ENCODE measurements around the gene ARHGAP33. TPM values are rescaled to one million over a fixed set of nuclear protein-coding genes. Genes with fewer than 3 reads are reported as not detected.

ARHGAP33 gene
- total RNA-seq, 1 donor = 2.2 TPM

DNA sequence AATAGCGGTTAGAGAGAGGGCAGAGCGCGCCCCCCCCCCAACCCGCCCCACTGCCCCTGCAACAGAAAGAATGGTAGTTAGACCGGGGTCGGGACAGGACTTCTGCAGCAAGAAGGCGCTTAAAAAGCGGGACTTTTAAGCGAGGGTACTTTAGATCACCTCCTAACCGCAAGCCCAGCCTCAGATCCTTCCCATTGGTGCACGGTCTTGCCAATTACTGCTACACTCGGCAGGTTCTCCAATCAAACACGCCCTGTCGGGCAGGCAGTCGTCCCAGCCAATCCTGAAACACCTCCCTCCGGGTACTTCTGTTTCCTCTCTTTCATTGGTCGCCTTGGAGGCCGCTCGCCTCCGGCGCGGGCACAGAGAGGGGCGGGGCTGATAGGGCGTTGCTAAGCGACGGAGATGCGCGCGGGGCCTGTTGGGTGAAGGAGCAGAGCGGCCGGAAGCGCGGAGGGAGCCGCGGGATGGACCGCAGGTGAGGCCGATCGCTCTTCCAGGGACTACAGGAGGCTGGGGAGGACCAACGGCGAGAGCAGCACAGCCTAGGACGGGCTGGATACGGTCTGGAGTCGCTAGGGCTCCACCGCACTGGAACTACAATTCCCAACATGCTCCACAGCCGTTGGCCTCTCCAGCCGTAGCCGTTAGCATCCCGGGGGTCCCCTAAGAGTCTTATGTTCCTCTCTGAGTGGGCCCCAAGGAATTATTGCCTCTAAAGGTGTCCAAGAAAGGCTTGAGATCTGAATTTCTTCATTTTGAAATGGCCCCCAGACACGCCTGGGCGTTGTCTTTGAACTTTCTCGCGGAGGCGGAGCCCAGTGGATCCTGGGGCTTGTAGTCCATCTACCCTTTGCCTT lies 17.4 kb upstream of the ARHGAP33 start, which contains the start of gene PROSER3:
Gene PROSER3, plus strand, starts transcription at position 428 of the 860 bp plus-strand sequence. Its CDS starts 40 bp downstream, at position 468.
- Histone ChIP-seq H3K36me3 (ENCODE audit: insufficient read depth, low read length) (peaks cover 33% of the 10 kb centered on the region), H4K20me1 (ENCODE audit: insufficient read depth, low read length) (peaks cover 10% of the 10 kb centered on the region), H3K27me3 (ENCODE audit: insufficient read depth, low read length) (no peaks in the 10 kb centered on the region), H3K9me3 (ENCODE audit: low read depth, low read length) (no peaks in the 10 kb centered on the region), H3K4me1 (ENCODE audit: insufficient read depth, low read length) (peaks cover 32% of the 10 kb centered on the region), H2AFZ (ENCODE audit: low read length) (peak within 1 kb of the TSS; percentile 75), H3K4me2 (ENCODE audit: insufficient read depth, low read length) (peak within 1 kb of the TSS; percentile 64), H3K4me3 (ENCODE audit: insufficient read depth, low read length) (peak within 1 kb of the TSS; percentile 76), H3K27ac (ENCODE audit: low read depth, low read length) (peak within 1 kb of the TSS; percentile 84), H3K79me2 (ENCODE audit: insufficient read depth, low read length) (peaks cover 26% of the 10 kb centered on the region)
- DNase-seq (ENCODE audit: insufficient read length, low spot score, missing footprints) = peak; percentile 100
- TF ChIP-seq, protein P1, sequence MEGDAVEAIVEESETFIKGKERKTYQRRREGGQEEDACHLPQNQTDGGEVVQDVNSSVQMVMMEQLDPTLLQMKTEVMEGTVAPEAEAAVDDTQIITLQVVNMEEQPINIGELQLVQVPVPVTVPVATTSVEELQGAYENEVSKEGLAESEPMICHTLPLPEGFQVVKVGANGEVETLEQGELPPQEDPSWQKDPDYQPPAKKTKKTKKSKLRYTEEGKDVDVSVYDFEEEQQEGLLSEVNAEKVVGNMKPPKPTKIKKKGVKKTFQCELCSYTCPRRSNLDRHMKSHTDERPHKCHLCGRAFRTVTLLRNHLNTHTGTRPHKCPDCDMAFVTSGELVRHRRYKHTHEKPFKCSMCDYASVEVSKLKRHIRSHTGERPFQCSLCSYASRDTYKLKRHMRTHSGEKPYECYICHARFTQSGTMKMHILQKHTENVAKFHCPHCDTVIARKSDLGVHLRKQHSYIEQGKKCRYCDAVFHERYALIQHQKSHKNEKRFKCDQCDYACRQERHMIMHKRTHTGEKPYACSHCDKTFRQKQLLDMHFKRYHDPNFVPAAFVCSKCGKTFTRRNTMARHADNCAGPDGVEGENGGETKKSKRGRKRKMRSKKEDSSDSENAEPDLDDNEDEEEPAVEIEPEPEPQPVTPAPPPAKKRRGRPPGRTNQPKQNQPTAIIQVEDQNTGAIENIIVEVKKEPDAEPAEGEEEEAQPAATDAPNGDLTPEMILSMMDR (IDR thresholded peaks at IDR 0.05; ENCODE audit: extremely low read depth, low read depth, low read length) = no peak

DNA sequence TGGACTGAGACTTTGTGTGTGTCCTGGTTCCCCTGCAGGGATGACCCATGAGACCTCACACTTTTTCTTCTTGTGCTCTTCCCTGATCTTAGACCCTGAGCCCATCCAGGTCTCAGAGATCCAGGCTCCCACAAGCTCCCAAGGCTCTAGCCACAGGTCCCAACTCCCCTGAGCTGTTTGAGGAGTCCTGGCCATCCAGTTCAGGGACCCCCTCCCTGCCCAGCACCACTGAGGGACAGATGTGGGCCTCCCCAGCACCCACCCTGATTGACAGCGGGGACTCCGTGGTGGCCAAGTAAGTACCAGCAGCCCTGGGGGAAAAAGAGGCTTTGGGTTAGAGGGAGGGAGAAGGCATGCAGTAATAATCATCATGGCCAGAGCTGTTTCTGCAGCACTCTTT lies 15.7 kb upstream of the ARHGAP33 start:
- Histone ChIP-seq H3K36me3 (ENCODE audit: insufficient read depth, low read length) (peaks cover 26% of the 10 kb centered on the region), H3K4me3 (ENCODE audit: insufficient read depth, low read length) (no peak overlapping the region), H4K20me1 (ENCODE audit: insufficient read depth, low read length) (peaks cover 10% of the 10 kb centered on the region), H3K4me1 (ENCODE audit: insufficient read depth, low read length) (peaks cover 32% of the 10 kb centered on the region), H3K4me2 (ENCODE audit: insufficient read depth, low read length) (no peak overlapping the region), H3K27ac (ENCODE audit: low read depth, low read length) (no peak overlapping the region), H3K79me2 (ENCODE audit: insufficient read depth, low read length) (peaks cover 26% of the 10 kb centered on the region), H3K27me3 (ENCODE audit: insufficient read depth, low read length) (no peaks in the 10 kb centered on the region), H2AFZ (ENCODE audit: low read length) (no peak overlapping the region), H3K9me3 (ENCODE audit: low read depth, low read length) (no peaks in the 10 kb centered on the region)
- no peak for DNase-seq (ENCODE audit: insufficient read length, low spot score, missing footprints)
- TF ChIP-seq, protein P1 (IDR thresholded peaks at IDR 0.05; ENCODE audit: extremely low read depth, low read depth, low read length) = no peak

DNA sequence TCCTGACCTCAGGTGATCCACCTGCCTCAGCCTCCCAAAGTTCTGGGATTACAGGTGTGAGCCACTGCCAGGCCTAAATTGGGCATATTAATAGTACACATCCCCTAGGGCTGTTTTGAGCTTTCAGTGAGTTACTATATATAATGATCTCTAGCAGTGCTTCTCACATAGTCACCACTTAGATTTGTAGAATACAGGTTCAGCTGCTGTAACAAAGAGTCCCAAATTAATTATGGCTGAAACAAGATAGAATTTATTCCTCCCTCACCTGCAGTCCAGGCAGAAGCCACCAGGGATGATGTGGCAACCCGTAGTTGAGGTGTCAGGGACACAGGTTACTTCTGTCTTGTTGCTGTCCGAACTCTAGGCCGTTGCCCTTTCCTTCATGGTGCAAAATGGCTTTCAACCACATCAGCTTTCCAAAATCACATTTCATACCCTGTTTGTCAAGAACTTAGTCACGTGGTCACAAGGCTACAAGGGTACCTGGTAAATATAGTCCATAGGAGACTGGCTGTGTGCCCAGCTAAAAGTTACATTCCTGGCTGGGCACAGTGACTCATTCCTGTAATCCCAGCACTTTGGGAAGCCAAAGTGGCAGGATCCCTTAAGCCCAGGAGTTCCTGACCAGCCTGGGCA lies 14.5 kb upstream of the ARHGAP33 start:
- Histone ChIP-seq H3K4me2 (ENCODE audit: insufficient read depth, low read length) (no peak overlapping the region), H4K20me1 (ENCODE audit: insufficient read depth, low read length) (peaks cover 10% of the 10 kb centered on the region), H3K27me3 (ENCODE audit: insufficient read depth, low read length) (no peaks in the 10 kb centered on the region), H3K4me1 (ENCODE audit: insufficient read depth, low read length) (peaks cover 28% of the 10 kb centered on the region), H3K4me3 (ENCODE audit: insufficient read depth, low read length) (no peak overlapping the region), H3K36me3 (ENCODE audit: insufficient read depth, low read length) (peaks cover 32% of the 10 kb centered on the region), H3K9me3 (ENCODE audit: low read depth, low read length) (no peaks in the 10 kb centered on the region), H3K27ac (ENCODE audit: low read depth, low read length) (no peak overlapping the region), H2AFZ (ENCODE audit: low read length) (no peak overlapping the region), H3K79me2 (ENCODE audit: insufficient read depth, low read length) (peaks cover 26% of the 10 kb centered on the region)
- TF ChIP-seq, protein P1 (IDR thresholded peaks at IDR 0.05; ENCODE audit: extremely low read depth, low read depth, low read length) = no peak
- no peak for DNase-seq (ENCODE audit: insufficient read length, low spot score, missing footprints)
